ENCODE results near the gene VPREB3. TPM values are rescaled to one million over a fixed set of nuclear protein-coding genes. Genes with fewer than 3 reads are reported as not detected.

Gene VPREB3
- total and polyA plus RNA-seq, 2 of the 8 experiments (the other 6 are each of a cell fraction or from before 2014, with no cell fraction given) = 0.52 to 4.6 TPM

- peak; percentile 83 for TF ChIP-seq MAX (IDR thresholded peaks at IDR 0.05)
- no peak for TF ChIP-seq BRCA1 (IDR thresholded peaks at IDR 0.05; ENCODE audit: low read depth, low read length)
- peak; percentile 92 for TF ChIP-seq USF2 (IDR thresholded peaks at IDR 0.05; ENCODE audit: low read length)
- TF ChIP-seq RFX5 (IDR thresholded peaks at IDR 0.05; ENCODE audit: borderline replicate concordance, low read depth, low read length) = no peak
- no peak for TF ChIP-seq BCL11A (IDR thresholded peaks at IDR 0.05; ENCODE audit: low read depth in 2 of 2, low read length in 2 of 2)
- peak; percentile 55; the same call in 1 of the 2 replicates for TF ChIP-seq CHD2 (IDR thresholded peaks at IDR 0.05; ENCODE audit: low read length)
- TF ChIP-seq EP300 (IDR thresholded peaks at IDR 0.05; ENCODE audit: borderline replicate concordance in 1 of 2, low read depth in 2 of 2, low read length in 2 of 2) = no peak
- peak; percentile 70; the same call in 1 of the 2 replicates for TF ChIP-seq TBP (IDR thresholded peaks at IDR 0.05; ENCODE audit: low read depth, low read length)
- peak; percentile 70 for TF ChIP-seq ASH2L (IDR thresholded peaks at IDR 0.05; ENCODE audit: low read length)
- no peak for TF ChIP-seq SRF (IDR thresholded peaks at IDR 0.05; ENCODE audit: low read depth, low read length)
- no peak for TF ChIP-seq TEAD4 (IDR thresholded peaks at IDR 0.05; ENCODE audit: low read depth, low read length)
- TF ChIP-seq HDAC2 (IDR thresholded peaks at IDR 0.05; ENCODE audit: borderline replicate concordance in 1 of 2, low read depth in 2 of 2, low read length in 2 of 2) = no peak
- TF ChIP-seq KDM5A (IDR thresholded peaks at IDR 0.05; ENCODE audit: low read length) = no peak; the same call in 1 of the 2 replicates
- no peak for TF ChIP-seq GTF2F1 (IDR thresholded peaks at IDR 0.05; ENCODE audit: borderline replicate concordance, low read depth, low read length)
- no peak for TF ChIP-seq SIRT6 (IDR thresholded peaks at IDR 0.05; ENCODE audit: low read length)
- no peak for TF ChIP-seq SP4 (IDR thresholded peaks at IDR 0.05; ENCODE audit: low read length)
- peak; percentile 82 for TF ChIP-seq TAF1 (IDR thresholded peaks at IDR 0.05; ENCODE audit: low read depth, low read length)
- TF ChIP-seq CHD1 (IDR thresholded peaks at IDR 0.05; ENCODE audit: low read depth, low read length) = 0 out of 2 replicates have a peak, but pooled peaks have one; percentile 25
- TF ChIP-seq NRF1 (IDR thresholded peaks at IDR 0.05; ENCODE audit: low read depth, low read length) = no peak
- TF ChIP-seq SUZ12 (IDR thresholded peaks at IDR 0.05; ENCODE audit: low read length) = no peak
- TF ChIP-seq ATF2 (IDR thresholded peaks at IDR 0.05; ENCODE audit: low read length) = no peak
Observed at GRCh38 chr22:23716811-23717801, 37.1 kb downstream of the VPREB3 start (continued).
